Measurements from ENCODE around the gene CNTN3.

CNTN3 gene

DNA sequence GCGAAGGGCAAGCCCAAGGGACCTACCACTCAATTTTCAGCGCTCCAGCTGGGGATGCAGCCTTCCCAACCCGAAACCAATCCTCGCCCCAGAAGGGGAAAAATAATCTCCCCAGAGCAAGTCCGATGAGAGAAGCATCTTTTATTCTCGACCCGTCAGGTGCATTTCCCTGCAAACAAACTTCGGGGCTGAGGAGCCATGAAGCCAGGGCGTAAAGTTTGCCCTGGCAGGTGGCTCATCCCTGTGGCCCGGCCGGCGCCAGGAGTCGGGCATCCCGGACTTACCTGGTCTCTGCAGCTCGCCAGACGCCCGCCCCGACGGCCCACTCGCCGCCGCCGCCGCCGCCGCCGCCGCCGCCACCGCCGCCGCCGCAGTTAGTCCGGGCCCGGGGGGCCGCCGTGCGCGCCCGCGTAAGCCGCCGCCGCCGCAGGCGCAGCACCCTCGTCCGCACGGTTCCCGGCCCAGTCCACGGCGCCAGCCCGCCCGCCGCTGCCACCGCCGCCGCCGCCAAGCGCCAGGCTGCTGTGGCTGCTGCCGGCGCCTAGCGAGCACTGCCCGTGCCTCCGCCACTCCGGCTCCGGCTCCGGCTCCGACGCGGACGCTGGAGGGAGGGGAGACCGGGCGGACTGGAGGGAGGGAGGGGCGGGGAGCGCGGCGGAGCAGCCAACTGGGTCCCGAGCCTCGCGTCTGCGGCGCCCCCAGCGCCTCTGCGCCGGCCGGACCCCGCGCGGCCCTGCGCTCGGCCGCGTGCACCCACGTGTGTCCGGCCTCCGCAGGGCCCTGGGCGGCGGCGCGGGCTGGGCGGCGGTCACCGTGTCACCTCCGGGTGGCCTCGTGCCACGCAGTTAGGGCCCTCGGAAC lies at the start of gene CNTN3:
Gene CNTN3, minus strand, starts transcription at position 553 of the 861 bp plus-strand sequence. CDS start 93,547 bp downstream, outside the sequence.
- DNase-seq (ENCODE audit: low read depth in 2 of 2): no peak

DNA sequence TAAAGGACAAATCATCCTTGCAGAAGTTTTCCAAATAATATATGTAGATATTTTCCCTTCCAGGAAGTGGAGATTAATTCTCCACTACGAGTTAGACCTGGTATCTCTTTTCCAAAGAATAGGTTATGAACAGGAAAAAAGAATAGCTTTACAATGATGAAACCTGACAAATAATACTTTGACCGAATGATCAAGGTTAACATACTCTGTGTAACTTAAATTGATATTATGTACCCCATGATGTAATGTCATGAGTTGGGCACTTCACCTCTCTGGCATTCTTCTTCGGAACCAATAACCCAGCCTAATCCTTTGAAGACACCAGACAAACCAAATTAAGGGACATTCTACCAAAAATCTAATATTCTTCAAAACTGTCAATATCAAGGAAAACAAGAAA lies 48.7 kb upstream of the CNTN3 start:
- no peak for DNase-seq (ENCODE audit: low read depth in 2 of 2)

DNA sequence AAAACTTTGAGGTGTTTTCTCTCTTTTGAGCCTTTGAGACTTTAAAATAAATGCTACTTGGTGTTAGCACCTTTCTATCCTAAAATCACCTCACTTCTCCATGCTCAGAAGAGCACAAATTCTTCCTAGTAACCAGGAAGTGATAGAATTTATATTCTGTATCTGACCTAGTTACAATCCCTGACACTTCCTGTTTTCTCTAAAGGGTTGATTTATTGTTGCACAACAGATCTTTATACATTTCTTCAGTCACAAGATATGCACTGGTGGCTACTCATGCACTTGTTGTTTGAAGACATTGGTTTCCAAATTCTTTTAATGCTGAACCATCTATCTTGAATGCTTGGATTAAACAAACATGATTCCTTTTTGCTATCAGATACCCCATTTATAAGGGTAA lies 47.2 kb upstream of the CNTN3 start:
- DNase-seq (ENCODE audit: low read depth in 2 of 2): no peak

DNA sequence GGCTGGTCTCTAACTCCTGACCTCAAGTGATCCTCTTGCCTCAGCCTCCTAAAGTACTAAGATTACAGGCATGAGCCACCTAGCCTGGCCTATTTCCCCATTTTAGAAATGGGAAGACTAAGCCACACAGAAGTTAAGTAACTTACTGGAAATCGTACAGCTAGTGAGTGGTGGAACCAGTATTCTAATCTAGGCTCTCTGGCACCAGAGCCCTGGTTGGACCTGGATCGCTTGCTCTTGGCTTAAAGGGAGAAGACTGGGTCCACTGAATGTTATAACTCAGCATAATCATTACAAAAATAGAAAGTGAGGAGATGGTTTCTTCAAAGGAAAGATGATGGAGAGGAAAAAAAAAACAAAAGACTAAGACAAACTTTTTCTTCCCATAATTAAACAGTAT lies 37.4 kb upstream of the CNTN3 start:
- DNase-seq (ENCODE audit: low read depth in 2 of 2): no peak

DNA sequence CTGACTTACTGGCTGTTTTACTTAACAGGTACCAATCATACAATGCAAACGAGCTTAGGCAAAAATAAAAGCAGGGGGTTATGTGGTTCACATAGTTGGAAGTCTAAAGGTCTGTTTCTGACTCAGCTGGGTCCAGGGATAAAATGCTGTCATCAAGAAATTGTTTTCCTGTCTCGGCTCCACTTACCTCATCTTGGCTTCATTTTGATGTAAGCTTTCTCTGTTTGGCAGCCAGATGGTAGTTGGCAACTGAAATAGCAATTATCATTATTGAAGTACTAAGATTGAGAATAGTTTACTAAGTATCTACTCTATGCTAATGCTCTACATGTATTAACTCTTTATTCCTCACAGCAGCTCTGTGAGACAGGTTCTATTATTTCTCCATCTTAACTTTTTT lies 36.8 kb upstream of the CNTN3 start:
- DNase-seq (ENCODE audit: low read depth in 2 of 2): no peak

DNA sequence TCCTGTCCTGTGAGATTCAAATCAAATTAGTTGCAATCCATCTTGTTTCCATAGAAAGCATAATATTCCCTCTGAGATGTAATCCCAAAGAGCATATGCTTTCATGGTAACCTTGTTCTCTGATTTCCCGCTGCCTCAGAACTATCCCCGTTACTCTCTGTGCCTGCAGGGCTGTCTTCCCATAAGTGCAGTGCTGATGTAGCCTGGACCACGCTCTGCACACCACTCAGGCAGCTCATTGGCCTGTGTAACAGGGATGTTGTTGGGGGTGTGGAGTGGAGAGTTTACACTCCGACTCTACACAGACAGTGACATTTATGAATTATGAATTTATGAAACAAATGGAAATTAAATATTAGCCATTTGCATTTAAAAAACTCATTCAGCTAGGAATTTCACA lies 33.6 kb upstream of the CNTN3 start:
- no peak for DNase-seq (ENCODE audit: low read depth in 2 of 2)

DNA sequence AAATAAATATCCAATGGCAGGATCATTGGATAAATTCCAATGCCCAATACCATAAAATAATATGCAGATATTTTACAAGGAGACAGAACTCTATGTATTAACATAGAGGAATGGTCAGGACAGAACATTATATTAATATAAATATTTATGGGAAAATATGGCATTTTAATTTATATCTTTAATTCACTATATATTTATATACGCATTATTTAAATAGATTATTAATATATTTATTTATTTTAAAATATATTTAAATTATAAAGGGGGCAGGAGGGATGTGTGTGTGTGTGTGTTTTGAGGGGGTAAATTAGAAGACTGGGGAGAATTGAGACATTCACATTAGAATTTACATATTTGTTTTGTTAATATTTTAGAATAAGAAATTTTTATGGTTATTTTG lies 31.6 kb upstream of the CNTN3 start:
- no peak for DNase-seq (ENCODE audit: low read depth in 2 of 2)

DNA sequence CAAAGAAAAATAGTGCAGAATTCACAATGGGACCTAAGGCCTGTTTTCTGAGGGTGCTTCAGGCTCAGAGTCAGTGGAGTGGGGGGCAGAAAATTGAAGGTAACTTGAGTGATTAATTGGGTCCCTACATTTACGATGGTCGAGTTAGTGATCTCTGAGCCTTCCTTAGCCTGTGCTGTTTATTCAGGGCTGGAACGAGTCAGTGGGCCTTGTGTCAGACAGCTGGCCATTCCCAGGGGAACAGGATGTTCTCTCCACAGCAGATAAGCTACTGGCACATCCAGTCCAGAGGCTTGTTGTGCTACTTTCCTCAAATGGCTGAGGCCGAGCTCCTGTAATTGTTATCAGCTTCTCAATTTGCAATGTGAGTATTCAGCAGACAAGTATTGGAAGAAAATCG lies 29.2 kb upstream of the CNTN3 start:
- DNase-seq (ENCODE audit: low read depth in 2 of 2): no peak

DNA sequence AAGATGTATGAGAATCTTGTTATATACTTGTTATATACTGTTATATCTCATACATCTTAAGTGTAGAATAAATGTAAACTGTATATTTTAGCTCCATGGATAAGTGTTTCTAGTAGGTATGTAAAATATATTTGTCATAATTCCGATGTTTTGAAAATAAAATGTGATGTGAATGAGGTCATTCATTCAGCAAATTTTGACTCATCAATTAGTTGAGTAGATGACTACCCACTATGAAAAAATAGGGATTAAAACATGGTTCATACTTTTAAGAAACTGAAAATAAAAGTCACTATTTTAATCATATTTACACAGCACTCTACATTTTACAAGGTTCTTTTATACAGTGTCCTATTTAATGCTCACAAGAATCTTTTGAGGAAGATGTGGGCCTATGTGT lies 28.4 kb upstream of the CNTN3 start:
- DNase-seq (ENCODE audit: low read depth in 2 of 2): no peak

DNA sequence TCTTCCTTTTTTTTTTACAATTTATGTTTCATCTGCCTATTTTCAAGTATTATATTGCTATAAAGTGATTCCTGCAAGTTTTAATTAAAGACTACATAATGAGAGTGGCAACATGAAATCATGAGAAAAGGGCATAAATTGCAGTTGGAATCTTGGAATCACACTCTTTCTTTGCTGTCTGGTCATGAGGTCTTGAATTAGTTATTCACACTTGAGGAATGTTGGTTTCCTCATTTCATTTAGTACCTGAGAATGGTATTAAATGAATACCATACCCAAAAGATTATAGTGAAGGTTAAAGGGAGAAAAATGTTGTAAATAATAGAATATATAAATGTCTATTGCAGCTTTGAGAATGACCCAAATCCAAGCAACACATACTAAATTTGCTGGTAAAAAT lies 25.8 kb upstream of the CNTN3 start:
- DNase-seq (ENCODE audit: low read depth in 2 of 2): no peak

DNA sequence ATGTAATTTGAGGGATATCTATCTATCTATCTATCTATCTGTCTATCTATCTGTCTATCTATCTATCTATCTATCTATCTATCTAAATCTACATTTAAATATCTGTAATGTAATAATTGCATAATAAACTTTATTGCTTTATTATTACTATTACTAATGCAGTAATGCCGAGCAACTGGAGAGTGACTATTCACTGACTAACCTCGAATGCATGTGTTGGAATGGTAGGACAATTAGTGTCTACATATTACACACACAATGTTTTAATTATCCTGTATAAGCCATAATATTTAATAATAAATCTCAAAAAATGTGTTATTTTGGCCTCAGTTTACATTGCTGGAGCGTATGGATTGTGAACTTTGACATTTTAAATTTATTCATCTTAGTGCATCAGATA lies 25.2 kb upstream of the CNTN3 start:
- no peak for DNase-seq (ENCODE audit: low read depth in 2 of 2)

DNA sequence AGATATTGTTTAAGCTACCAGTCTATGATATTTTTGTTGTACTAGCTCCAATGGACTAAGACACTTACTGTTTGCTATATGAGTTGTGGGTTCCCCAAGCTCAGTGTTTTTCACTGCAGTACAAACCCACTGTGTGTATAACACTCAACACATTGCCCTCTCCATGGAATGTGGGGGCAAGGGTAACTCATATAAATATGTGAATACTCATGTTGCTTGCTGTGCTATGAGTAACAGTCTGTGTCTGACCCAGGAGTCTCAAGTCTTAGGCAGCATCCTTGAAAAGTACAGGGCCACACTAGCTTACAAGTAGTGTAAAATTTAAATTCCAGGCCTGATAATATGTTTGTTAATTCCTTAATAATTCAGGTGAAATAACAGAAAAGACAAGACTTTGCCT lies 22.5 kb upstream of the CNTN3 start:
- DNase-seq (ENCODE audit: low read depth in 2 of 2): no peak

DNA sequence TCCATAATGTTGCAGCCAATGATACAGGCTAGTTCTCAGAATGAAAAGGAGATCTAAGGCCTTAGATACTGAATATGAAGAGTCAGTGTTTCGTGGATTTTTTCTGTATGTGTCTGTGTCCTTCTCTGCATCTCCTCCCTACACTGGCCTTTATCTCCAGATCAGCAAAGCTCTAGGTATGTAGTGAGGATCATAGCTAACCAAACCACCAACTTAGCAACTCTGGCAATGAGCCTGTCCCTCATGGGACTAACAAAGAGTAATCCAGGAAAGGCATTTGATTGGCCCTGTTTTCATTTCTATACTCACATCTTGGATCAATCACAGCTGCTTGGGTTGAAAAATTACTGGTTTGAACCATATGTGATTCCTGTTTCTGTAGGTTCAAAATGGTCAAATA lies 18.6 kb upstream of the CNTN3 start:
- no peak for DNase-seq (ENCODE audit: low read depth in 2 of 2)

DNA sequence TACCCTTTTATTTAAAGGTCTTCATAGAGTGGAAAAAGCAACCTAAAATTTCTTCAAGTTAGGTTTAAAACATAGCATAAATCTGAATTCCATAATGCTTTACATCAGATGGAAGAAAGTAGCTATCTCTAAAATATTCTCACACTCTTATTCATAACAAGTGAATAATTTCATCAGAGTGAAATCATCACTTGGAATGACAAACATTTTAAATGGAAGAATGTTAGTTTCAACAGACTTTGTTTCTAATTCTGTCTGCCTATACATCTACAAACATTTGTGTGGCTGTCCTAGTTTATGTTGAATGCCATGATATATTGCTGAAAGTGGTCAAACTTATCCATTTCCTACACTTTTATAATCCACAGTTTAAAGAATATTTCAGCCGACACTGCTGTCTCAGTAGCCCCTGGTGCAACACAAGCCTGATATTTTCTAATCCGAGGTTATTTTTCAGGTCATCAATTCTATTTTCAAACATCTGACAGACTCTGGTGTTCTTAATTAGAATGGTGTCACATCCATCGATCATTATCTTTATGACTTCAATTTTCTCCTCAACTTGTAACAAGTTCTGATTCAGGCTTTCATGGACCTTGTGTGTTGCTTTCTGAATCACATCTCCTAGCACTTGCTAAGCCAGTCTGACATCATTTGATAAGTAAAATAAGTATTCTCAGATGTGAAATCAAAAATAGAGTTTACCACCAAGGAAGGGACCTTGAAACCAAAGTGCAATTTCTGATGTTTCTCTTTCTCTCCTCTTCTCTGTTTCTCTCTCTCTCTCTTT lies 17.1 kb upstream of the CNTN3 start:
- no peak for DNase-seq (ENCODE audit: low read depth in 2 of 2)

DNA sequence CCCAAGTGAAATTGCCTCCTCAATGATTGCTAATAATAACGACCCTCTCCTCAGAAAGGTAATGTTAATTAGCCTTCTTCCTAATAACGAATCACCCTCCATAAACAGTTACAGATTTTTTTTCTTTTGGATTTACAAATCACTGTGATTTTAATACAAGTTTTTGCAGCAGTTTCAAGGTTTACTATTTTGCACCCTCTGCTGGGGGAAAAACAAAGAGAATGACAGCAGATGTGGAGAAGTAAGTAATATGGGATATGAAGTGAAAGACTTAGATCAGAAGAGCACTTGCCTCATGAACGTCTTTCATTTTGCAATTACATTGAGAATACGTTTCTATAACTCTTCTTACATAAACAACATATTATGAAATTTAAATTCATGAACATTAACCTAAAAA lies 16.1 kb upstream of the CNTN3 start:
- no peak for DNase-seq (ENCODE audit: low read depth in 2 of 2)

DNA sequence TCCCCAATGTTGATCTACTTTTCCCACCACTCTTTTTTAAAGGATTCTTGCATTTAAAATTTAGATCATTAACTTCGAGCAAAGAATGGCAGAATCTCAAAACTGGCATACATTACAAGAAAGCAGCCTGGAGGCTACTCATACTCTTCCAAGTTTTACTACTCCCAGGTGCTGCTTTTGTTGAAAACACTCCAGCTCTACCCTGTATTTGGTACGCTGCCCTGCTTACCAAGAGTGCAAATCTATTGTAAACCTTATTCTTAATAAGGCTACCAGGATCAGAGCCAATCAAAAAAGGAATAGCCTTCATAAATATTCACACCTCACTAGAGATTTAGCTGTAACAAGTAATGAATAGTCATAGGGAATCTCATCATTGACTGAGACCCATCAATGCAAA lies 11.6 kb upstream of the CNTN3 start:
- no peak for DNase-seq (ENCODE audit: low read depth in 2 of 2)

DNA sequence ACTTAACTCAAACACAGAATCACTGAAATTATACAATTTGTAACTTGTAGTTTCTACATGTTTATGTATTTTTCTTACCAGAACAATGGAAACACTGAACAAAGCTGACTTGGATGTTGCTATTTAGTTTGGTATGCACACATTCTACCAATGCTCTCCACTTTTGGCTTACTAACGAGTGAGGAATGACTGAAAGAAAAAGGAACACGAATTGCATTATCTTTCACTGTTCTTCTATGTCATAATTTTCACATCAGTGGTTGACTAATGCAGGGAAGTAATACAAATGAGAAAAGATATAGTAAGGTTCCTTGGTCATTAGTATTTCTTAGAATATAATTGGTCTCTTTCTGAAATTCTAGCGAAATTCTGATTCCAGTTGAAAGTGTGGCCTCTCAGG lies 9.8 kb upstream of the CNTN3 start:
- no peak for DNase-seq (ENCODE audit: low read depth in 2 of 2)

DNA sequence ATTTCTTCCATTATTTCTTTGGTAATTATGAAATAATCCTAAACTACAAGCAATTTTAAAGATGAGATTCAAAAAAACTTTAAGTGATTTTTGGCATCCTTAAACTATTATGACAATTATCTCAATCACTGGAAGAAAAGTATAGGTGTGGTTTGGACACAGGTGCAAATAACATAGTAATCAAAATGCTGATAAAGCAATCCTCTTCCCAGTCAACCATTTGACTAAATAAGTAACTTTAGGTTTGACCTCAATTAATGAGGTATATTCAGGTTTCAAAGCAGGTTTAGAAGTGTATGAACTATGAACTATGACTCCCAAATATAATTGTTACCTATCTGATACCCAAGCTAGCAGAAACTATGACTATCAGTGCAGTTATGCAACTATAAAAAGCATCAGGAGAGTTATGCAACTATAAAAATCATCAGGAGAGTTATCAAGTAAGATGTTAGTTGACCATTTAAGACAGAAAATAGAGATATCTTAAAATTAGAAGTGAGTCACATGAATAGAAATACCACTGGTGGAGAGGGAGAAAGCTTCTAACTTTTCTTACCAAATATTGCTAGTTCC lies 8.9 kb upstream of the CNTN3 start:
- DNase-seq (ENCODE audit: low read depth in 2 of 2): no peak

DNA sequence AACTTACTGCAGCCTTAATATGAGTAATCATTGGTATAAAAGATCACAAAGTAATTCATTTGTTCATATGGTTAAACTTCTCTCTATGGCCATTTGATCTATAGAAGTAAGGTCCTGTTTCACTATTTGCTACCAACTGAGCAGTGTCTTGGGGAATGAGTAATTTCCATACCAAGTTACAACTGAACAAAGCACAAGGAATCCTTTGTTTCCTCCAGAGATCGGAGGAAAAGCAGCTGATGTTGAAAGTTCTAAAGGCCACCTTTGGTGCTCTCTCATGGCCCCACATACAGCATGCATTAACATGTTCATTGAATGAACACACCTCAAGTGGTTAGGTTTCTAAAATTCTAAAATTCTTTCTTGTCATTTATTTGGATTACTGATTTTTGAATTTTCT lies 7.1 kb upstream of the CNTN3 start:
- DNase-seq (ENCODE audit: low read depth in 2 of 2): no peak

DNA sequence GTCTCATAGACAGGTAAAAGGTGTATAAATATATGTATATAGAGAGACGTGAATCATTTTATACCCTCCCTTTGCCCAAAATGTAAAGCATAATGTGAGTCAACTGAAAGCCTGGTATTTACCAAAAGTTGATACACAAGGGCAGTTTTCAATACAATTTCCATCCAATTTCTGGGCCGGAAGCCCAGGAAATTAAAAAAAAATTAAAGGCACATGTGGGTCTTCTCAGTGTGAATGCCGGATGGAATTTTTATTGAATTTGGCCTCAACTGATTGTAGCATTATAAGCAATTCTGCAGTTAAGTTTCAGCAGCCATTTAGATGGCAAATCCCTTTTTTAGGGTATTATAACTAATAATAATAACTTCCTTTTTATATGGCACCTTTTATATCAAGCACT lies 3.3 kb upstream of the CNTN3 start:
- DNase-seq (ENCODE audit: low read depth in 2 of 2): no peak

DNA sequence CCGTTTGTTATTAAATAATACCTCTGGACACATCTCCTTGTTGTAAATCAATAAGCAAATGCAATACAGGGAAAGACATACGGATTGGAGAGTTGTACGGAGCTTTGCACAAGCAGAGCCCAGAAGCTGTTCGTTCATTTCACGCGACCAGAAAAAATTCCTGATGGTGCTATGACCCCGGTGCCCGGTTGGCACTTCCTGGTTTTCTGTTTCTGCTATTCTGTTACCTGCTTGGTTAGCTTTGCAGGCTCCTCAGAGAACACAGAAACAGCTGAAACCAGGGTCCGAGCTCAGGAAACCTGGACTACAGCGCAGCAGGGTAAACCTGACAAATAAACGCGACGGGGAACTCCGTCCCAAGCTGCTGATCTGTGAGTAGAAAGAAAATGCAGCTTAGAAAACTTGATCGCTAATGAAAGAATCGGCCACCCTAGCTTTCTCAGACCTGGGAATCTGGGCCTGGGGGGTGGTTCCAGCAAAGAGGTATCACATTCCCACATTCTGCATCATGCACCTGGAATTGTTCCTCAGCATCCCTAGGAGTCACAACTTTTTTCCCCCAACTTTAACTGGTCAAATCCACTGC lies 845 bp downstream of the CNTN3 start:
- DNase-seq (ENCODE audit: low read depth in 2 of 2): no peak

DNA sequence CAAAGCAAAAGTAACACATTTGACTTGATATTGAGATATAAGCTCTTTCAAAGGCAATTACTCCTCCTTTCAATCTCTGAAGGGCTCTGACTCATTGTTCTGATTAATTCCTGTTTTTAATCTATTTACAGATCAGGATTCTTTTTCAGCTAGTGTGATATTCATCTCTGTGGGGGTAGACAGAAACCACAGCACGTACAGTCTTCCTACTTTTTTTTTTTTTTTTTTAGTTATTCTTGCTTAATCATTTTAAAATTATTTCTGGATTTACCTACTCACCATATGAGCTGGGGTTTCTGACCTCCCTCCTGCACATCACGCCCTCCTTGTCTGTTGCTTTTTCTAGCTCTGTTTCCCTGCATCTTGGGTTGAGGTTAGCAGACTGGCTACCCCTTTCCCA lies 1.4 kb downstream of the CNTN3 start:
- no peak for DNase-seq (ENCODE audit: low read depth in 2 of 2)

DNA sequence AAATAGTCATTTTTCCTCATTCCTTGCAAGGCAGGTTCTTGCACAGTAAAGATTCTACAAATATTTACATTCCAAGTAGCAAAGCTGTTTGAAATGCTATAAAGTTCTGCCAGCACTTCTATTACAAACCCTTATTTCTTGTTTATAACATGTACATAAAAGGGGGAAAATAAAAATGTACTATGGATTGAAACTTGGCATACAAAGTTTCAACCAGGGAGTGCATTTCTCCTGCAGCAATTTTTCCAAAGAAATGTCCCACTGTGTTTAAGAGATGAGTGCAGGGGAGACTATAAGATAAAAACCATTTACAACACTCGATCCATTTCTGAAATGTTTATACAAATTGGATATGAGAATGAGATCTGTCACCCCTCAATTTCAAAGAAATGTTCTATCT lies 3.3 kb downstream of the CNTN3 start:
- DNase-seq (ENCODE audit: low read depth in 2 of 2): no peak

All from stimulated activated CD4-positive, alpha-beta T cell treated with anti-CD3 and anti-CD28 coated beads, Interleukin-12 subunit alpha, Interleukin-12 subunit beta, amount 100 ng/mL, for 24 hours (primary cell).